Neural cell (in vitro differentiated cells): ENCODE results near the gene INVS. TPM values are rescaled to one million over a fixed set of nuclear protein-coding genes. Genes with fewer than 3 reads are reported as not detected.

ENCODE experiments used
- H2AFZ ChIP-seq: fragments of 200-600, 300-800 bp; sonication (generic), shearing (Covaris generic); 2 replicates; pipeline ENCODE4 v1.6.0; 2014; ENCODE audit warnings: low read depth, mild to moderate bottlenecking, antibody characterized with exemption, low read length, moderate library complexity
- H3F3A ChIP-seq: fragments of 200-600 bp; shearing (Covaris generic); 2 replicates; pipeline ENCODE4 v1.6.1; 2016; ENCODE audit warnings: mild to moderate bottlenecking, moderate library complexity, mixed read lengths, antibody characterized with exemption, low read length; ENCODE audit not compliant: insufficient read depth, poor library complexity, severe bottlenecking
- H3K27ac ChIP-seq: fragments of 200-600, 300-800 bp; sonication (generic), shearing (Covaris generic); 2 replicates; pipeline ENCODE4 v1.5.1; 2014; ENCODE audit warnings: mild to moderate bottlenecking, low read length, moderate library complexity
- H3K27me3 ChIP-seq: fragments of 300-800, 200-600 bp; sonication (generic), shearing (Covaris generic); 2 replicates; pipeline ENCODE4 v1.6.0; 2014; ENCODE audit warnings: mild to moderate bottlenecking, low read depth, low read length, moderate library complexity; ENCODE audit not compliant: insufficient read depth
- H3K36me3 ChIP-seq: fragments of 300-800, 200-600 bp; sonication (generic), shearing (Covaris generic); 2 replicates; pipeline ENCODE4 v1.5.1; 2014; ENCODE audit warnings: mild to moderate bottlenecking, antibody characterized with exemption, low read length, moderate library complexity; ENCODE audit not compliant: insufficient read depth
- H3K4me2 ChIP-seq: fragments of 300-800, 200-600 bp; sonication (generic), shearing (Covaris generic); 2 replicates; pipeline ENCODE4 v1.6.0; 2014; ENCODE audit warnings: mild to moderate bottlenecking, low read length
- H3K4me3 ChIP-seq: fragments of 300-800, 200-600 bp; sonication (generic), shearing (Covaris generic); 2 replicates; pipeline ENCODE4 v1.5.1; 2014; ENCODE audit warnings: mild to moderate bottlenecking, low read length, moderate library complexity
- H3K79me2 ChIP-seq: fragments of 200-600 bp; shearing (Covaris generic); replicated peaks from 2 replicates; pipeline ENCODE4 v1.6.0; 2014; ENCODE audit warnings: mild to moderate bottlenecking, low read length, moderate library complexity; ENCODE audit not compliant: insufficient read depth
- H3K9ac ChIP-seq: fragments of 300-800, 200-600 bp; sonication (generic), shearing (Covaris generic); 2 replicates; pipeline ENCODE4 v1.6.1; 2016; ENCODE audit warnings: mild to moderate bottlenecking, low read length, mixed read lengths
- H3K9me2 ChIP-seq: fragments of 200-600 bp; shearing (Covaris generic); 2 replicates; pipeline ENCODE4 v1.6.1; 2016; ENCODE audit warnings: mild to moderate bottlenecking, low read length, mixed read lengths; ENCODE audit not compliant: insufficient read depth
- H3K9me3 ChIP-seq: fragments of 200-600, 300-800 bp; sonication (generic), shearing (Covaris generic); 2 replicates; pipeline ENCODE4 v1.6.1; 2016; ENCODE audit warnings: mild to moderate bottlenecking, mixed run types, low read length, moderate library complexity, mixed read lengths
- H4K20me1 ChIP-seq: fragments of 200-600 bp; shearing (Covaris generic); 2 replicates; pipeline ENCODE4 v1.6.1; 2016; ENCODE audit warnings: mild to moderate bottlenecking, mixed run types; ENCODE audit not compliant: insufficient read depth
- EP300 ChIP-seq: fragments of 450-650 bp; conservative IDR thresholded peaks from 2 replicates; pipeline ENCODE4 v1.6.1; 2014; ENCODE audit warnings: antibody characterized with exemption, mild to moderate bottlenecking, moderate library complexity; ENCODE audit not compliant: poor library complexity, severe bottlenecking
- EZH2 ChIP-seq: fragments of 200-600, 300-800 bp; shearing (Covaris generic), sonication (generic); IDR thresholded peaks from 2 replicates; pipeline ENCODE4 v1.6.1; 2014; ENCODE audit warnings: antibody characterized with exemption, low read length, borderline replicate concordance, mild to moderate bottlenecking; ENCODE audit not compliant: insufficient read depth, poor library complexity, severe bottlenecking
- MXI1 ChIP-seq: fragments of 450-650 bp; conservative IDR thresholded peaks from 2 replicates; pipeline ENCODE4 v1.6.1; 2014; ENCODE audit warnings: antibody characterized with exemption, mild to moderate bottlenecking; ENCODE audit not compliant: poor library complexity, severe bottlenecking
- POLR2AphosphoS5 ChIP-seq: IDR thresholded peaks from 2 replicates; pipeline ENCODE4 v1.6.1; 2012
- RAD21 ChIP-seq: fragments of 450-650 bp; conservative IDR thresholded peaks from 2 replicates; pipeline ENCODE4 v1.6.1; 2014; ENCODE audit warnings: antibody characterized with exemption, mild to moderate bottlenecking, moderate library complexity
- SMC3 ChIP-seq: fragments of 450-650 bp; conservative IDR thresholded peaks from 2 replicates; pipeline ENCODE4 v1.6.1; 2014; ENCODE audit warnings: antibody characterized with exemption, mild to moderate bottlenecking, moderate library complexity; ENCODE audit not compliant: poor library complexity
- TAF1 ChIP-seq: IDR thresholded peaks from 2 replicates; pipeline ENCODE4 v1.6.1; 2012; ENCODE audit warnings: low read depth
- polyA plus RNA-seq: library from polyadenylated mRNA; depleted of rRNA; stranded (reverse); fragments of >200 nt; gene quantifications from 2 replicates; pipeline ENCODE4 v1.2.3, GENCODE V29; 2014
- TF ChIP-seq, protein P1 (sequence below): fragments of 450-650 bp; IDR thresholded peaks from 2 replicates; pipeline ENCODE4 v1.5.1; 2014; ENCODE audit warnings: antibody characterized with exemption, mild to moderate bottlenecking, moderate library complexity; ENCODE audit not compliant: poor library complexity, severe bottlenecking
- TF ChIP-seq, protein P2 (sequence below): IDR thresholded peaks from 2 replicates; pipeline ENCODE4 v1.6.1; 2012; ENCODE audit warnings: borderline replicate concordance

Gene INVS
- polyA plus RNA-seq, 1 donor from 2014 or later, result 11.3 TPM

DNA sequence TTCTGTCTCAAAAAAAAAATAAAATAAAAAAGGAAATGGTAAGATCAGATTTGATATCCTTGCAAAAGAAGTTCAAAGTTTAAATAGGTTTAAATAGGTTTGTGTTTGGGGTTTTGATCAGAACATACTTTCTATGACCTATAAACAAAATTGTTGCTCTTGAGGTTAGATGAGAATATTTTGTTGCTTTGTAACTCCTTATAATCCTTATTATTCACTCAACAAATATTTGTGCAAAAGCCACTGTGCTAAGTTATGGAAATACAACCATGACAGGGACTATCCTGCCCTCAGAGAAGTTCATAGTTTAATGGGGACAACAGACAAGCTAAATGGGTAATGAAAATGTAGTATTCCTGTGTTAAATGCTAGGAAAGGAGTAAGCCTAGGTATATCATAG, 71.5 kb downstream of the INVS start:
- no peak for TF ChIP-seq RAD21
- no peak overlapping the region for H3K4me2 ChIP-seq

DNA sequence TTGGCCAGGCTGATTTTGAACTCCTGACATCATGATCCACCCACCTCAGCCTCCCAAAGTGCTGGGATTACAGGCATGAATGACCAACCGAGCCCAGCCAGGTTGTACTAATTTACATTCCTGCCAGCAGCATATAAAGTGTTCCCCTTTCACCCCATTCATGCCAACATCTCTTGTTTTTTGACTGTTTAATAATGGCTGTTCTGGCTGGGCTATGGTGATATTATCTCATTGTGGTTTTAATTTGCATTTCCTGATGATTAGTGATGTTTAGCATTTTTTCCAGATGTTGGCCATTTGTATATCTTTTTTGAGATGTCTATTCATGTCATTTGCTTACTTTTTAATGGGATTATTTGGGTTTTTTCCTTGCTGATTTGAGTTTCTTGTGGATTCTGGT, 87.3 kb downstream of the INVS start:
- H3F3A ChIP-seq, result no peaks in the 10 kb centered on the region
- TF ChIP-seq TAF1 (no peak), SMC3 (no peak), POLR2AphosphoS5 (no peak), EP300 (no peak), MXI1 (no peak), RAD21 (no peak), EZH2 (no peak)
- TF ChIP-seq, protein P1, sequence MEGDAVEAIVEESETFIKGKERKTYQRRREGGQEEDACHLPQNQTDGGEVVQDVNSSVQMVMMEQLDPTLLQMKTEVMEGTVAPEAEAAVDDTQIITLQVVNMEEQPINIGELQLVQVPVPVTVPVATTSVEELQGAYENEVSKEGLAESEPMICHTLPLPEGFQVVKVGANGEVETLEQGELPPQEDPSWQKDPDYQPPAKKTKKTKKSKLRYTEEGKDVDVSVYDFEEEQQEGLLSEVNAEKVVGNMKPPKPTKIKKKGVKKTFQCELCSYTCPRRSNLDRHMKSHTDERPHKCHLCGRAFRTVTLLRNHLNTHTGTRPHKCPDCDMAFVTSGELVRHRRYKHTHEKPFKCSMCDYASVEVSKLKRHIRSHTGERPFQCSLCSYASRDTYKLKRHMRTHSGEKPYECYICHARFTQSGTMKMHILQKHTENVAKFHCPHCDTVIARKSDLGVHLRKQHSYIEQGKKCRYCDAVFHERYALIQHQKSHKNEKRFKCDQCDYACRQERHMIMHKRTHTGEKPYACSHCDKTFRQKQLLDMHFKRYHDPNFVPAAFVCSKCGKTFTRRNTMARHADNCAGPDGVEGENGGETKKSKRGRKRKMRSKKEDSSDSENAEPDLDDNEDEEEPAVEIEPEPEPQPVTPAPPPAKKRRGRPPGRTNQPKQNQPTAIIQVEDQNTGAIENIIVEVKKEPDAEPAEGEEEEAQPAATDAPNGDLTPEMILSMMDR, result no peak
- TF ChIP-seq, protein P2, sequence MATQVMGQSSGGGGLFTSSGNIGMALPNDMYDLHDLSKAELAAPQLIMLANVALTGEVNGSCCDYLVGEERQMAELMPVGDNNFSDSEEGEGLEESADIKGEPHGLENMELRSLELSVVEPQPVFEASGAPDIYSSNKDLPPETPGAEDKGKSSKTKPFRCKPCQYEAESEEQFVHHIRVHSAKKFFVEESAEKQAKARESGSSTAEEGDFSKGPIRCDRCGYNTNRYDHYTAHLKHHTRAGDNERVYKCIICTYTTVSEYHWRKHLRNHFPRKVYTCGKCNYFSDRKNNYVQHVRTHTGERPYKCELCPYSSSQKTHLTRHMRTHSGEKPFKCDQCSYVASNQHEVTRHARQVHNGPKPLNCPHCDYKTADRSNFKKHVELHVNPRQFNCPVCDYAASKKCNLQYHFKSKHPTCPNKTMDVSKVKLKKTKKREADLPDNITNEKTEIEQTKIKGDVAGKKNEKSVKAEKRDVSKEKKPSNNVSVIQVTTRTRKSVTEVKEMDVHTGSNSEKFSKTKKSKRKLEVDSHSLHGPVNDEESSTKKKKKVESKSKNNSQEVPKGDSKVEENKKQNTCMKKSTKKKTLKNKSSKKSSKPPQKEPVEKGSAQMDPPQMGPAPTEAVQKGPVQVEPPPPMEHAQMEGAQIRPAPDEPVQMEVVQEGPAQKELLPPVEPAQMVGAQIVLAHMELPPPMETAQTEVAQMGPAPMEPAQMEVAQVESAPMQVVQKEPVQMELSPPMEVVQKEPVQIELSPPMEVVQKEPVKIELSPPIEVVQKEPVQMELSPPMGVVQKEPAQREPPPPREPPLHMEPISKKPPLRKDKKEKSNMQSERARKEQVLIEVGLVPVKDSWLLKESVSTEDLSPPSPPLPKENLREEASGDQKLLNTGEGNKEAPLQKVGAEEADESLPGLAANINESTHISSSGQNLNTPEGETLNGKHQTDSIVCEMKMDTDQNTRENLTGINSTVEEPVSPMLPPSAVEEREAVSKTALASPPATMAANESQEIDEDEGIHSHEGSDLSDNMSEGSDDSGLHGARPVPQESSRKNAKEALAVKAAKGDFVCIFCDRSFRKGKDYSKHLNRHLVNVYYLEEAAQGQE, result no peak
- no peaks in the 10 kb centered on the region for H3K79me2 ChIP-seq
- no peak overlapping the region for H3K4me3 ChIP-seq
- no peaks in the 10 kb centered on the region for H3K9me2 ChIP-seq
- no peaks in the 10 kb centered on the region for H3K27me3 ChIP-seq
- H3K36me3 ChIP-seq, result no peaks in the 10 kb centered on the region
- H3K9me3 ChIP-seq, result no peaks in the 10 kb centered on the region
- no peak overlapping the region for H3K27ac ChIP-seq
- no peak overlapping the region for H3K4me2 ChIP-seq
- H2AFZ ChIP-seq, result no peak overlapping the region
- no peak overlapping the region for H3K9ac ChIP-seq
- no peaks in the 10 kb centered on the region for H4K20me1 ChIP-seq

More for the DNA sequence above, 71.5 kb downstream of the INVS start:
- Histone ChIP-seq H3K4me3 (no peak overlapping the region), H3K9me3 (peaks cover 7% of the 10 kb centered on the region), H3K27me3 (peaks cover 11% of the 10 kb centered on the region), H3K36me3 (no peaks in the 10 kb centered on the region), H3K27ac (no peak overlapping the region), H4K20me1 (no peaks in the 10 kb centered on the region), H3K9ac (no peak overlapping the region), H2AFZ (no peak overlapping the region), H3K9me2 (no peaks in the 10 kb centered on the region), H3K79me2 (no peaks in the 10 kb centered on the region), H3F3A (no peaks in the 10 kb centered on the region)

DNA sequence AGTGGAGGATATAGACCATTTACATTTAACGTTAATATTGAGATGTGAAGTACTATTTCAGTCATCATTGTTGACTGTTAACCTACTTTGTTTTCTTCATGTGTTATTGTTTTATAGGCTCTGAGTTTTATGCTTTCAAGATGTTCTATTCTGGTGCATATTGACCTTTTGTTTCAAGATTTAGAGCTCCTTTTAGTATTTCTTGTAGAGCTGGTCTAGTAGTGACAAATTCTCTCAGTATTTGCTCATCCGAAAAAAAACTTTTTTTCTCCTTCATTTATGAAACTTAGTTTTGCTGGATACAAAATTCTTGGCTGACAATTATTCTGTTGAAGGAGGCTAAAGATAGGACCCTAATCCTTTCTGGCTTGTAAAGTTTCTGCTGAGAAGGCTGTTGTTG, 91.3 kb downstream of the INVS start:
- H3K4me3 ChIP-seq, result no peak overlapping the region

More for the DNA sequence above, 91.3 kb downstream of the INVS start:
- Histone ChIP-seq H3F3A (no peaks in the 10 kb centered on the region), H3K27ac (no peak overlapping the region), H2AFZ (no peak overlapping the region), H3K36me3 (no peaks in the 10 kb centered on the region), H3K9ac (no peak overlapping the region), H3K79me2 (no peaks in the 10 kb centered on the region), H4K20me1 (no peaks in the 10 kb centered on the region), H3K27me3 (no peaks in the 10 kb centered on the region), H3K9me2 (no peaks in the 10 kb centered on the region), H3K9me3 (no peaks in the 10 kb centered on the region), H3K4me2 (no peak overlapping the region)
- TF ChIP-seq POLR2AphosphoS5, result no peak
- TF ChIP-seq EP300, result no peak
- TF ChIP-seq MXI1, result no peak
- no peak for TF ChIP-seq EZH2
- TF ChIP-seq SMC3, result no peak
- no peak for TF ChIP-seq RAD21
- TF ChIP-seq, protein P1, result no peak
- no peak for TF ChIP-seq TAF1
- TF ChIP-seq, protein P2, result no peak
